Mesenchymal stem cell (in vitro differentiated cells and primary cell): ENCODE measurements around the gene KSR1.

Source experiments
- DNase-seq: peaks from one replicate; pipeline ENCODE4 v3.0.0-alpha.2; 2013
- H2AFZ ChIP-seq: one replicate; pipeline ENCODE4 v1.6.1; 2013; ENCODE audit warnings: low read depth, mild to moderate bottlenecking, control low read depth, inconsistent platforms, low read length, moderate library complexity
- H2AK5ac ChIP-seq: 2 replicates; pipeline ENCODE4 v1.6.1; 2013; ENCODE audit warnings: low read length, moderate library complexity, mild to moderate bottlenecking, inconsistent platforms; ENCODE audit not compliant: severe bottlenecking
- H2BK120ac ChIP-seq: one replicate; pipeline ENCODE4 v1.6.1; 2013; ENCODE audit warnings: low read depth, mild to moderate bottlenecking, inconsistent platforms, low read length, moderate library complexity
- H2BK12ac ChIP-seq, 2 experiments: one replicate each; pipeline ENCODE4 v1.6.1; 2013; ENCODE audit warnings: inconsistent platforms in 2 of 2, low read length in 2 of 2, mild to moderate bottlenecking in 2 of 2, moderate library complexity in 2 of 2, control low read depth in 1 of 2
- H2BK15ac ChIP-seq: one replicate; pipeline ENCODE4 v1.6.1; 2013; ENCODE audit warnings: mild to moderate bottlenecking, low read depth, inconsistent platforms; ENCODE audit not compliant: poor library complexity, severe bottlenecking
- H2BK5ac ChIP-seq: 2 replicates; pipeline ENCODE4 v1.6.1; 2013; ENCODE audit warnings: low read depth, mild to moderate bottlenecking, low read length, control low read depth, inconsistent platforms; ENCODE audit not compliant: poor library complexity, severe bottlenecking
- H3K14ac ChIP-seq, 2 experiments: one replicate each; pipeline ENCODE4 v1.6.1; 2013; ENCODE audit warnings: inconsistent platforms in 2 of 2, low read length in 2 of 2, control low read depth in 1 of 2, mild to moderate bottlenecking in 1 of 2, moderate library complexity in 1 of 2
- H3K18ac ChIP-seq, 2 experiments: one replicate each; pipeline ENCODE4 v1.6.1; 2013; ENCODE audit warnings: inconsistent platforms in 2 of 2, low read length in 2 of 2, control low read depth in 1 of 2, low read depth in 1 of 2, mild to moderate bottlenecking in 1 of 2
- H3K23ac ChIP-seq, 2 experiments: one replicate each; pipeline ENCODE4 v1.6.1; 2013; ENCODE audit warnings: inconsistent platforms in 2 of 2, low read length in 2 of 2, mild to moderate bottlenecking in 2 of 2, moderate library complexity in 2 of 2, control low read depth in 1 of 2
- H3K27ac ChIP-seq: 2 replicates; pipeline ENCODE4 v1.5.1; 2013; ENCODE audit warnings: mild to moderate bottlenecking, moderate library complexity, low read length, control low read depth, inconsistent platforms; ENCODE audit not compliant: poor library complexity, severe bottlenecking
- H3K27me3 ChIP-seq, 2 experiments: 2 replicates each; pipeline versions ENCODE4 v1.6.1 to v1.7.0; 2013; ENCODE audit warnings: low read length in 2 of 2, mild to moderate bottlenecking in 2 of 2, moderate library complexity in 2 of 2, control low read depth in 1 of 2, inconsistent platforms in 1 of 2; ENCODE audit not compliant: control insufficient read depth in 1 of 2, insufficient read depth in 1 of 2
- H3K36me3 ChIP-seq, 2 experiments: 2 replicates each; pipeline versions ENCODE4 v1.6.1 to v1.7.0; 2013; ENCODE audit warnings: low read length in 2 of 2, control low read depth in 1 of 2, inconsistent platforms in 1 of 2, low read depth in 1 of 2, mild to moderate bottlenecking in 1 of 2; ENCODE audit not compliant: insufficient read depth in 2 of 2, control insufficient read depth in 1 of 2
- H3K4ac ChIP-seq, 2 experiments: one replicate each; pipeline ENCODE4 v1.6.1; 2013; ENCODE audit warnings: inconsistent platforms in 2 of 2, low read length in 2 of 2, mild to moderate bottlenecking in 2 of 2, moderate library complexity in 2 of 2, control low read depth in 1 of 2, low read depth in 1 of 2
- H3K4me1 ChIP-seq: 2 replicates; pipeline ENCODE4 v1.6.1; 2013; ENCODE audit warnings: low read depth, low read length, control low read depth; ENCODE audit not compliant: control insufficient read depth, insufficient read depth
- H3K4me2 ChIP-seq: 2 replicates; pipeline ENCODE4 v1.6.1; 2013; ENCODE audit warnings: low read length, mild to moderate bottlenecking, inconsistent platforms; ENCODE audit not compliant: poor library complexity, severe bottlenecking
- H3K4me3 ChIP-seq, 2 experiments: 2 replicates each; pipeline versions ENCODE4 v1.5.1 to v1.7.0; 2013; ENCODE audit warnings: low read length in 2 of 2, mild to moderate bottlenecking in 2 of 2, control low read depth in 1 of 2, low read depth in 1 of 2; ENCODE audit not compliant: insufficient read depth in 1 of 2
- H3K79me1 ChIP-seq: replicated peaks from 2 replicates; pipeline ENCODE4 v1.6.1; 2013; ENCODE audit warnings: mild to moderate bottlenecking, control low read depth, low read length, inconsistent platforms; ENCODE audit not compliant: poor library complexity, severe bottlenecking
- H3K9ac ChIP-seq: 2 replicates; pipeline ENCODE4 v1.7.0; 2013; ENCODE audit warnings: mild to moderate bottlenecking, low read length, moderate library complexity
- H3K9me3 ChIP-seq: 2 replicates; pipeline ENCODE4 v1.7.0; 2013; ENCODE audit warnings: mild to moderate bottlenecking, low read length; ENCODE audit not compliant: control insufficient read depth
- H4K8ac ChIP-seq: one replicate; pipeline ENCODE4 v1.6.1; 2013; ENCODE audit warnings: inconsistent platforms, mild to moderate bottlenecking, low read length, moderate library complexity
- H4K91ac ChIP-seq: one replicate; pipeline ENCODE4 v1.6.1; 2013; ENCODE audit warnings: mild to moderate bottlenecking, low read length, inconsistent platforms
- WGBS: methylation state at CpG from one replicate; pipeline ENCODE4 v1.1.7; 2013; ENCODE audit warnings: mixed read lengths; 5-methylcytosine and 5-hydroxymethylcytosine counted together

The KSR1 gene

GRCh38 chr17:27538156-27538955 lies 82.1 kb downstream of the KSR1 start:
- Histone ChIP-seq H2BK12ac (peak overlapping the region; percentile 18 to 55), H2BK15ac (no peak overlapping the region), H3K14ac (no peak overlapping the region), H2BK5ac (no peak overlapping the region), H3K79me1 (peaks cover 26% of the 10 kb centered on the region), H2AFZ (no peak overlapping the region), H4K91ac (no peak overlapping the region), H3K36me3 (peaks cover 0 to 2% of the 10 kb centered on the region in 2 experiments), H4K8ac (no peak overlapping the region), H2BK120ac (no peak overlapping the region), H3K4me2 (no peak overlapping the region), H3K9me3 (no peaks in the 10 kb centered on the region), H3K4me1 (peaks cover 58% of the 10 kb centered on the region), H3K4ac (no peak overlapping the region), H3K27me3 (no peaks in the 10 kb centered on the region), H3K23ac (no peak overlapping the region), H3K18ac (peak overlapping the region in 1 of 2 experiments; percentile 11), H3K4me3 (no peak overlapping the region), H2AK5ac (peak overlapping the region; percentile 59), H3K27ac (no peak overlapping the region), H3K9ac (no peak overlapping the region)
- no peak for DNase-seq
- 93% methylated on average over 11 of the region's 11 CpGs for WGBS

- Histone ChIP-seq H3K79me1 (peaks cover 30% of the 10 kb centered on the region), H3K4me1 (peaks cover 54% of the 10 kb centered on the region)
- WGBS = 97% methylated on average over 8 of the region's 8 CpGs
These were observed 82.9 kb downstream of the KSR1 start for GRCh38 chr17:27539152-27539551.

DNA sequence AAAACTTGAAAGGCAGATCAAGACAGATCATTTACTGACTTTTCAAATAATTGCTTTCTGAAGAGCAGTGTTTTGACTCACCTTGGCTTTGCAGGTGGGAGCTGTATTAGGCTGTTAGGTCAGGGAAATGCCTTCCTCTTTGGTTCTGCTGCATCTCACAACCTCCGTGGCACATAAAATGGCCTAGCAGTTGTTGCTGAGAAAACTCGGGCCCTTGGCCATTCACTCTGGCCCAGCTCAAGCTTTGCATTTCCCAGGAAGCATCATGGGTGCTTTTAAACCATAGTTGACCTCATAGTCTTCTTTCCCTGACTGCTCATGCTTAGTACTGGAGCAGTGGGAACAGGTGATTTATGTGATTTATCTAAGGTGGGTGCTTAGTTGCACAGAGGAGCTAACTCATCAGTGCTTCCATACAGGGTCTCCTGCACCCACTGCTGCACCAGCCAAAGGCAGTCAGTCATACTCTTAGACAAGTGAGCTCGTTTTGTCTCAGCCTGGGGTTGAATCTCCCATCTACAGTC lies 83.6 kb downstream of the KSR1 start:
- Histone ChIP-seq H3K18ac (peak overlapping the region; percentile 33 to 67), H3K79me1 (peaks cover 30% of the 10 kb centered on the region), H3K4me3 (no peak overlapping the region), H4K91ac (no peak overlapping the region), H3K9ac (no peak overlapping the region), H3K9me3 (no peaks in the 10 kb centered on the region), H3K27me3 (peaks cover 0 to 3% of the 10 kb centered on the region in 2 experiments), H3K4me1 (peaks cover 55% of the 10 kb centered on the region), H2BK12ac (peak overlapping the region in 1 of 2 experiments; percentile 43), H2AK5ac (no peak overlapping the region), H4K8ac (no peak overlapping the region), H3K14ac (no peak overlapping the region), H3K4me2 (no peak overlapping the region), H3K23ac (no peak overlapping the region), H2AFZ (no peak overlapping the region), H3K27ac (no peak overlapping the region), H3K4ac (no peak overlapping the region), H2BK15ac (no peak overlapping the region), H2BK5ac (no peak overlapping the region), H3K36me3 (peaks cover 0 to 2% of the 10 kb centered on the region in 2 experiments), H2BK120ac (no peak overlapping the region)
- DNase-seq = no peak
- 61% methylated on average over 3 of the region's 3 CpGs for WGBS

More at GRCh38 chr17:27539152-27539551, 82.9 kb downstream of the KSR1 start:
- Histone ChIP-seq H4K8ac (no peak overlapping the region), H3K4ac (no peak overlapping the region), H2BK120ac (no peak overlapping the region), H3K36me3 (peaks cover 0 to 2% of the 10 kb centered on the region in 2 experiments), H3K4me3 (no peak overlapping the region), H2BK15ac (no peak overlapping the region), H2BK5ac (no peak overlapping the region), H3K27me3 (no peaks in the 10 kb centered on the region), H3K23ac (no peak overlapping the region), H3K14ac (no peak overlapping the region), H3K18ac (peak overlapping the region in 1 of 2 experiments; percentile 72), H2BK12ac (peak overlapping the region in 1 of 2 experiments; percentile 84), H4K91ac (peak overlapping the region; percentile 62), H2AFZ (no peak overlapping the region), H3K9me3 (no peaks in the 10 kb centered on the region), H3K27ac (no peak overlapping the region), H2AK5ac (peak overlapping the region; percentile 59), H3K4me2 (no peak overlapping the region), H3K9ac (no peak overlapping the region)
- no peak for DNase-seq
